Ovary (tissue), 9 donors: Measurements from ENCODE around the gene CUBN. TPM values are rescaled to one million over a fixed set of nuclear protein-coding genes. Genes with fewer than 3 reads are reported as not detected.
"Not testable (repeated sequence)": the region's sequence is repeated elsewhere in the genome, so short reads cannot be mapped to it uniquely, and the experiment has no call there.

ENCODE experiments used
- DNase-seq, 5 donors: peaks; one replicate each; pipeline ENCODE4 v3.0.0-alpha.2; 2019 to 2020
- H3K27ac ChIP-seq, 2 donors: fragments of 200-600 bp; one replicate each; pipeline versions ENCODE4 v1.5.1 to v1.8.0; 2019 to 2022
- H3K27me3 ChIP-seq: fragments of 200-600 bp; one replicate; pipeline ENCODE4 v1.8.0; 2022
- H3K36me3 ChIP-seq: fragments of 200-600 bp; sonication (generic); one replicate; pipeline ENCODE4 v1.5.1; 2019
- H3K4me1 ChIP-seq: one replicate; pipeline ENCODE4 v1.8.1; 2013; ENCODE audit warnings: mild to moderate bottlenecking, moderate library complexity; ENCODE audit not compliant: insufficient read depth
- H3K4me3 ChIP-seq: fragments of 200-600 bp; sonication (generic); one replicate; pipeline ENCODE4 v1.5.1; 2017
- H3K9me3 ChIP-seq, 2 donors: fragments of 200-600 bp in 1 of 2; sonication (generic) in 1 of 2; one replicate each; pipeline versions ENCODE4 v1.5.1 to v1.8.1; 2013 to 2019; ENCODE audit warnings: mild to moderate bottlenecking in 1 of 2, moderate library complexity in 1 of 2
- CTCF ChIP-seq, 3 donors: fragments of 450-650 bp in 2 of 3; fragments of 200-600 bp in 1 of 3; IDR thresholded peaks; one replicate each; pipeline versions ENCODE4 v1.5.1 to v1.8.0; 2016 to 2022; ENCODE audit warnings: antibody characterized with exemption in 3 of 3, mild to moderate bottlenecking in 1 of 3
- EP300 ChIP-seq: sonication (generic); formaldehyde crosslinking; IDR thresholded peaks from one replicate; pipeline ENCODE4 v1.6.1; 2017; ENCODE audit warnings: antibody characterized with exemption
- POLR2A ChIP-seq: fragments of 450-650 bp; IDR thresholded peaks from one replicate; pipeline ENCODE4 v1.6.1; 2017; ENCODE audit warnings: antibody characterized with exemption, mild to moderate bottlenecking, moderate library complexity
- WGBS, 3 donors: extraction: QIAGEN DNeasy Blood & Tissue Kit in 1 of 3; methylation state at CpG; one replicate each; pipeline versions ENCODE4 v1.1.5 to v1.1.7; 2013 to 2017; 5-methylcytosine and 5-hydroxymethylcytosine counted together
- intact Hi-C, 4 donors: fragments of 100-400 bp; cut with DNase I; formaldehyde crosslinking; loops; one replicate each; pipeline versions ENCODE4 v1.11.0 to v1.15.1; 2022 to 2023
- polyA plus RNA-seq, 2 donors: library from polyadenylated mRNA; stranded (reverse); fragments of 200-250 nt in 1 of 2; fragments of 350-450 nt in 1 of 2; fragmentation: Illumina TruSeq in 1 of 2; extraction: RNeasy Lipid Tissue Mini Kit (QIAGEN cat#74804) in 1 of 2; gene quantifications; one replicate each; pipeline ENCODE4 v1.2.3, GENCODE V29; 2013 to 2014
- total RNA-seq, 7 donors: library from RNA; depleted of rRNA in 2 of 7; stranded (reverse); fragments of >200 nt in 2 of 7; fragmentation: NEBNext Ultra II Directional in 3 of 7; extraction: Animal tissue kit (Norgen Biotek cat#: 25700) in 3 of 7; gene quantifications; one replicate each; pipeline versions ENCODE4 v1.1.0 to v1.2.4, GENCODE V29; 2016 to 2023
- donor health status: DM: no; HTN: no; CAD: no; lungs with moderate emphysema.
- donor health status: DM: no; HTN: no; CAD: no.
- donor health status: Bipolar disorder and iron deficiency.
- donor health status: DM: yes; HTN: yes; CAD: no.
- donor health status: DM: no; HTN: no; CAD: no.
- donor health status: DM: yes; HTN: yes; CAD: no.

The CUBN gene
- total and polyA plus RNA-seq, 9 donors: 1.9 to 5.8 (median 4.0) TPM

DNA sequence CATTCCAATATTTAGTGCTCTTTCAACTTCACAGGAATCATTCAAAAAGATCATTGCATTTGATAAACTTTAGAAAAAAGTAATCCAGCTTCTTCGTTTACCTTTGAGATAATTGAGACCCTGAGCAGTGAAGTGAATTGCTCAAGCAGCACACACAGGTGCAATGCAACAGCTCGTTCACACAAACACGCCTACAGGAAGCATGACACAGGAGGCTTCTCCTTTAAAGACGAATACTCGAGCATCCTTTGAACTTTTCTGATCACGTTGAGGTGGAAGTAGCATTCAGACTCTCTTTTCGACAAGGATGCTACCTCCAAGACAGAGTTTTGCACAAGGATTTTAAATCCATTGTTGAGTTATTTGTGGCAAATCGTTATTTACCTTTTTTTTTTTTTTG is 294.4 kb downstream of the CUBN start:
- H3K4me1 ChIP-seq: peaks cover 2% of the 10 kb centered on the region
- intact Hi-C loops: loop anchor here in 1 of 4 donors (10.0 kb wide), 1 partner anchor 590 kb away; no protein-coding TSS in a partner anchor
- TF ChIP-seq POLR2A (no peak), CTCF (IDR thresholded peaks at IDR 0.05) (no peak)
- no peaks in the 10 kb centered on the region for H3K27me3 ChIP-seq
- H3K9me3 ChIP-seq: no peaks in the 10 kb centered on the region
- no peaks in the 10 kb centered on the region for H3K36me3 ChIP-seq
- no peak overlapping the region for H3K4me3 ChIP-seq
- WGBS, 3 donors: 77 to 78% (median 77%) methylated on average over 8 of the region's 8 CpGs
- no peak overlapping the region for H3K27ac ChIP-seq
- no peak for DNase-seq

GRCh38 chr10:16832351-16833080 is 297.1 kb downstream of the CUBN start:
- 67 to 74% (median 70%) methylated on average over 11 of the region's 11 CpGs for WGBS, 3 donors
- Histone ChIP-seq H3K4me3 (no peak overlapping the region), H3K27me3 (no peaks in the 10 kb centered on the region), H3K36me3 (no peaks in the 10 kb centered on the region), H3K9me3 (no peaks in the 10 kb centered on the region), H3K4me1 (peaks cover 4% of the 10 kb centered on the region), H3K27ac (no peak overlapping the region)
- no peak for TF ChIP-seq CTCF (IDR thresholded peaks at IDR 0.05)
- TF ChIP-seq EP300: no peak
- no peak for TF ChIP-seq POLR2A
- intact Hi-C loops: loop anchor here in 3 of 4 donors (5.0 to 10.0 kb wide), 3 partner anchors 420 to 592 kb away; no protein-coding TSS in a partner anchor
- no peak for DNase-seq

GRCh38 chr10:16828701-16829175 is 300.9 kb downstream of the CUBN start:
- intact Hi-C loops: loop anchor here in 1 of 4 donors (5.0 kb wide), 1 partner anchor 429 kb away; no protein-coding TSS in a partner anchor
- H3K4me3 ChIP-seq: no peak overlapping the region
- WGBS, 3 donors: 30 to 37% (median 32%) methylated on average over 9 of the region's 9 CpGs

DNA sequence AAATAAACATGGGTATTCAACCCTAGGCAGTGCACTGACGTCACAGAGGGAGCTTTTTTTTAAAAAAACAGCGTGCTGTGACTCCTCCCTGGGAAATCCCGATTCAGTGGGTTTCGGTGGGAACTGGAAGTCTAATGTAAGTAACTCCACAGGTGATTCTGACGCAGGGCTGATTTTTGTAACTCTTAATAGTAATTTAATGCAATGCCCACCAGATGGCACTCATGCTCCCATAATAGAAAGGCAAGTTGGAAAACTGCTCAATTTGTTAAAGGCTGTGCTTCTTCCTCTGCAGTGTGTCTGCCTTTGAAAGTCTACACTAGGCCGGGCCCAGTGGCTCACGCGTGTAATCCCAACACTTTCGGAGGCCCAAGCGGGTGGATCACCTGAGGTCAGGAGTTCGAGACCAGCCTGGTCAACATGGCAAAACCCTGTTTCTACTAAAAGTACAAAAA is 301.5 kb downstream of the CUBN start:
- Histone ChIP-seq H3K4me3 (no peak overlapping the region), H3K36me3 (no peaks in the 10 kb centered on the region), H3K27me3 (no peaks in the 10 kb centered on the region), H3K27ac (no peak overlapping the region), H3K9me3 (no peaks in the 10 kb centered on the region), H3K4me1 (peaks cover 4% of the 10 kb centered on the region)
- 9 to 11% (median 9%) methylated on average over 11 of the region's 11 CpGs for WGBS, 3 donors
- intact Hi-C loops: loop anchor here in 1 of 4 donors (5.0 kb wide), 1 partner anchor 429 kb away; no protein-coding TSS in a partner anchor
- peak; percentile 54 to 73 (median 62) for DNase-seq
- TF ChIP-seq CTCF (IDR thresholded peaks at IDR 0.05) (peak; percentile 35 to 61 (median 44)), POLR2A (no peak), EP300 (no peak)

More at GRCh38 chr10:16828701-16829175, 300.9 kb downstream of the CUBN start:
- Histone ChIP-seq H3K36me3 (no peaks in the 10 kb centered on the region), H3K27me3 (no peaks in the 10 kb centered on the region), H3K27ac (no peak overlapping the region), H3K9me3 (no peaks in the 10 kb centered on the region), H3K4me1 (peaks cover 4% of the 10 kb centered on the region)
- DNase-seq: peak in 3 of 5 donors; percentile 35 to 57 (median 41)
- TF ChIP-seq EP300: no peak

- whole genome bisulfite sequencing, 3 donors: 64 to 71% (median 66%) methylated on average over 8 of the region's 8 CpGs
- H3K27ac ChIP-seq, H3K36me3 ChIP-seq, H3K9me3 ChIP-seq, DNase-seq, H3K4me3 ChIP-seq, H3K4me1 ChIP-seq, H3K27me3 ChIP-seq: not testable (repeated sequence)
- intact Hi-C loops: loop anchor here in 1 of 4 donors (5.0 kb wide), 1 partner anchor 430 kb away; no protein-coding TSS in a partner anchor
Measured at GRCh38 chr10:16827474-16827873, 302.1 kb downstream of the CUBN start.
